Measurements from ENCODE around the gene TSPYL1.
A peak's percentile ranks its signal among the peaks of the same experiment; 100 is the strongest.

TSPYL1 gene

DNA sequence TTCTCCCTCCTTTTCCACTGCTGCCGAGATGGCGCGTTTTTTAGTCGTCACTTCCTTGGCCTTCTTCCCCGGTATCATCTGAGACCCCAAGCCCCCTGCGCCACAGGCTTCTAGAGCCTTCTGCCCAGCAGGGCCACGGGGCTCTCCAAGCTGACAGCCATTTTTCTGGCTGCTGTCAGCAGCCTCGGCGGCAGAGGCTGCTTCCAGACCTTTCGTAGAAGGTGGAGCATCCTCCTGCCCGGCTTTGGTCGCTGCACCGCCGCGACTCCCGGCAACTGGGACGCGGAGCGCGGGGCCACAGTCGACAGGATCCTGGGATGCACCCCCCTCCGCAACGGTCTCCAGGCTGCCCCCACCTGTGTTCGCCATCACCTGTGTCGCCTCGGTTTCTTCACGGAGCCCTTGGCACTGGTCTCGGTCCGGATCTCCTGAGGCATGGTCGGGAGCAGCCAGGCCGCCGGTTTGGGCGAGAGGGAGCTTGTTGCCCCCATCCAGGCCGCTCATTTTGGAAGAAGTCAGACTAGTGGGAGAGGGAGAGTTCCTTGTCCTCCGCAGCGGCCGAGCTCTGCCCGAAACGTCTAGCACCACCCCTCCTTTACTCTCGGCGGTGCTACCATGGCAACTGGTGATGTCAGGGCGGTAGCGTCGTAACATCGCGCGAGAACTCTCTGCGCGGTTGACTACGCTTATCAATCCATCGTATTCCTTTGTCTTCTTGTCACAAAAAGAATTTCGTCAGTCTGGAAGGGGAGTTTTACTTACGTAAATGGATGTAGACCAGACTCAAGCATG, 26.0 kb downstream of the TSPYL1 start, which contains the start of gene TSPYL4 (continued):
- TF ChIP-seq, protein P1, sequence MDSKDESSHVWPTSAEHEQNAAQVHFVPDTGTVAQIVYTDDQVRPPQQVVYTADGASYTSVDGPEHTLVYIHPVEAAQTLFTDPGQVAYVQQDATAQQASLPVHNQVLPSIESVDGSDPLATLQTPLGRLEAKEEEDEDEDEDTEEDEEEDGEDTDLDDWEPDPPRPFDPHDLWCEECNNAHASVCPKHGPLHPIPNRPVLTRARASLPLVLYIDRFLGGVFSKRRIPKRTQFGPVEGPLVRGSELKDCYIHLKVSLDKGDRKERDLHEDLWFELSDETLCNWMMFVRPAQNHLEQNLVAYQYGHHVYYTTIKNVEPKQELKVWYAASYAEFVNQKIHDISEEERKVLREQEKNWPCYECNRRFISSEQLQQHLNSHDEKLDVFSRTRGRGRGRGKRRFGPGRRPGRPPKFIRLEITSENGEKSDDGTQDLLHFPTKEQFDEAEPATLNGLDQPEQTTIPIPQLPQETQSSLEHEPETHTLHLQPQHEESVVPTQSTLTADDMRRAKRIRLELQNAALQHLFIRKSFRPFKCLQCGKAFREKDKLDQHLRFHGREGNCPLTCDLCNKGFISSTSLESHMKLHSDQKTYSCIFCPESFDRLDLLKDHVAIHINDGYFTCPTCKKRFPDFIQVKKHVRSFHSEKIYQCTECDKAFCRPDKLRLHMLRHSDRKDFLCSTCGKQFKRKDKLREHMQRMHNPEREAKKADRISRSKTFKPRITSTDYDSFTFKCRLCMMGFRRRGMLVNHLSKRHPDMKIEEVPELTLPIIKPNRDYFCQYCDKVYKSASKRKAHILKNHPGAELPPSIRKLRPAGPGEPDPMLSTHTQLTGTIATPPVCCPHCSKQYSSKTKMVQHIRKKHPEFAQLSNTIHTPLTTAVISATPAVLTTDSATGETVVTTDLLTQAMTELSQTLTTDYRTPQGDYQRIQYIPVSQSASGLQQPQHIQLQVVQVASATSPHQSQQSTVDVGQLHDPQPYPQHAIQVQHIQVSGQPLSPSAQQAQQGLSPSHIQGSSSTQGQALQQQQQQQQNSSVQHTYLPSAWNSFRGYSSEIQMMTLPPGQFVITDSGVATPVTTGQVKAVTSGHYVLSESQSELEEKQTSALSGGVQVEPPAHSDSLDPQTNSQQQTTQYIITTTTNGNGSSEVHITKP (tag by site-specific recombination; IDR thresholded peaks at IDR 0.05) = 0 out of 2 replicates have a peak, but pooled peaks have one; percentile 41
- TF ChIP-seq ZNF76 (tag by site-specific recombination; IDR thresholded peaks at IDR 0.05; ENCODE audit: borderline replicate concordance, low read depth) = peak; percentile 51; the same call in 1 of the 2 replicates
- TF ChIP-seq KLF8 (tag by site-specific recombination; IDR thresholded peaks at IDR 0.05) = peak; percentile 53
- TF ChIP-seq, protein P2, sequence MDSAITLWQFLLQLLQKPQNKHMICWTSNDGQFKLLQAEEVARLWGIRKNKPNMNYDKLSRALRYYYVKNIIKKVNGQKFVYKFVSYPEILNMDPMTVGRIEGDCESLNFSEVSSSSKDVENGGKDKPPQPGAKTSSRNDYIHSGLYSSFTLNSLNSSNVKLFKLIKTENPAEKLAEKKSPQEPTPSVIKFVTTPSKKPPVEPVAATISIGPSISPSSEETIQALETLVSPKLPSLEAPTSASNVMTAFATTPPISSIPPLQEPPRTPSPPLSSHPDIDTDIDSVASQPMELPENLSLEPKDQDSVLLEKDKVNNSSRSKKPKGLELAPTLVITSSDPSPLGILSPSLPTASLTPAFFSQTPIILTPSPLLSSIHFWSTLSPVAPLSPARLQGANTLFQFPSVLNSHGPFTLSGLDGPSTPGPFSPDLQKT (IDR thresholded peaks at IDR 0.05; ENCODE audit: borderline replicate concordance, low read depth, low read length) = no peak
- TF ChIP-seq, protein P3, sequence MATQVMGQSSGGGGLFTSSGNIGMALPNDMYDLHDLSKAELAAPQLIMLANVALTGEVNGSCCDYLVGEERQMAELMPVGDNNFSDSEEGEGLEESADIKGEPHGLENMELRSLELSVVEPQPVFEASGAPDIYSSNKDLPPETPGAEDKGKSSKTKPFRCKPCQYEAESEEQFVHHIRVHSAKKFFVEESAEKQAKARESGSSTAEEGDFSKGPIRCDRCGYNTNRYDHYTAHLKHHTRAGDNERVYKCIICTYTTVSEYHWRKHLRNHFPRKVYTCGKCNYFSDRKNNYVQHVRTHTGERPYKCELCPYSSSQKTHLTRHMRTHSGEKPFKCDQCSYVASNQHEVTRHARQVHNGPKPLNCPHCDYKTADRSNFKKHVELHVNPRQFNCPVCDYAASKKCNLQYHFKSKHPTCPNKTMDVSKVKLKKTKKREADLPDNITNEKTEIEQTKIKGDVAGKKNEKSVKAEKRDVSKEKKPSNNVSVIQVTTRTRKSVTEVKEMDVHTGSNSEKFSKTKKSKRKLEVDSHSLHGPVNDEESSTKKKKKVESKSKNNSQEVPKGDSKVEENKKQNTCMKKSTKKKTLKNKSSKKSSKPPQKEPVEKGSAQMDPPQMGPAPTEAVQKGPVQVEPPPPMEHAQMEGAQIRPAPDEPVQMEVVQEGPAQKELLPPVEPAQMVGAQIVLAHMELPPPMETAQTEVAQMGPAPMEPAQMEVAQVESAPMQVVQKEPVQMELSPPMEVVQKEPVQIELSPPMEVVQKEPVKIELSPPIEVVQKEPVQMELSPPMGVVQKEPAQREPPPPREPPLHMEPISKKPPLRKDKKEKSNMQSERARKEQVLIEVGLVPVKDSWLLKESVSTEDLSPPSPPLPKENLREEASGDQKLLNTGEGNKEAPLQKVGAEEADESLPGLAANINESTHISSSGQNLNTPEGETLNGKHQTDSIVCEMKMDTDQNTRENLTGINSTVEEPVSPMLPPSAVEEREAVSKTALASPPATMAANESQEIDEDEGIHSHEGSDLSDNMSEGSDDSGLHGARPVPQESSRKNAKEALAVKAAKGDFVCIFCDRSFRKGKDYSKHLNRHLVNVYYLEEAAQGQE (tag by site-specific recombination; IDR thresholded peaks at IDR 0.05) = 0 out of 2 replicates have a peak, but pooled peaks have one; percentile 22
- TF ChIP-seq ZNF324 (tag by site-specific recombination; IDR thresholded peaks at IDR 0.05) = no peak
- TF ChIP-seq ZNF426 (tag by site-specific recombination; IDR thresholded peaks at IDR 0.05) = no peak
- TF ChIP-seq ZNF610 (tag by site-specific recombination; IDR thresholded peaks at IDR 0.05; ENCODE audit: borderline replicate concordance) = no peak; the same call in 1 of the 2 replicates
- no peak for TF ChIP-seq ZNF19 (tag by site-specific recombination; IDR thresholded peaks at IDR 0.05; ENCODE audit: low read depth)
- TF ChIP-seq, protein P4, sequence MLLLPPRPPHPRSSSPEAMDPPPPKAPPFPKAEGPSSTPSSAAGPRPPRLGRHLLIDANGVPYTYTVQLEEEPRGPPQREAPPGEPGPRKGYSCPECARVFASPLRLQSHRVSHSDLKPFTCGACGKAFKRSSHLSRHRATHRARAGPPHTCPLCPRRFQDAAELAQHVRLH (tag by site-specific recombination; IDR thresholded peaks at IDR 0.05) = no peak
- no peak for TF ChIP-seq ZFHX2 (tag by site-specific recombination; conservative IDR thresholded peaks at IDR 0.05)
- TF ChIP-seq ZNF596 (tag by site-specific recombination; IDR thresholded peaks at IDR 0.05) = no peak
- TF ChIP-seq ZNF626 (tag by site-specific recombination; IDR thresholded peaks at IDR 0.05) = no peak
- TF ChIP-seq, protein P5, sequence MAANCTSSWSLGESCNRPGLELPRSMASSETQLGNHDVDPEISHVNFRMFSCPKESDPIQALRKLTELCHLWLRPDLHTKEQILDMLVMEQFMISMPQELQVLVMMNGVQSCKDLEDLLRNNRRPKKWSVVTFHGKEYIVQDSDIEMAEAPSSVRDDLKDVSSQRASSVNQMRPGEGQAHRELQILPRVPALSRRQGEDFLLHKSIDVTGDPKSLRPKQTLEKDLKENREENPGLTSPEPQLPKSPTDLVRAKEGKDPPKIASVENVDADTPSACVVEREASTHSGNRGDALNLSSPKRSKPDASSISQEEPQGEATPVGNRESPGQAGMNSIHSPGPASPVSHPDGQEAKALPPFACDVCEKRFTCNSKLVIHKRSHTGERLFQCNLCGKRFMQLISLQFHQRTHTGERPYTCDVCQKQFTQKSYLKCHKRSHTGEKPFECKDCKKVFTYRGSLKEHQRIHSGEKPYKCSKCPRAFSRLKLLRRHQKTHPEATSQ (tag by site-specific recombination; IDR thresholded peaks at IDR 0.05) = no peak
- no peak for TF ChIP-seq ZNF140 (tag by site-specific recombination; IDR thresholded peaks at IDR 0.05)
- TF ChIP-seq ZBTB8A (tag by site-specific recombination; IDR thresholded peaks at IDR 0.05) = peak; percentile 19; the same call in 1 of the 2 replicates
- TF ChIP-seq FEZF1 (tag by site-specific recombination; IDR thresholded peaks at IDR 0.05) = no peak
- TF ChIP-seq, protein P6, sequence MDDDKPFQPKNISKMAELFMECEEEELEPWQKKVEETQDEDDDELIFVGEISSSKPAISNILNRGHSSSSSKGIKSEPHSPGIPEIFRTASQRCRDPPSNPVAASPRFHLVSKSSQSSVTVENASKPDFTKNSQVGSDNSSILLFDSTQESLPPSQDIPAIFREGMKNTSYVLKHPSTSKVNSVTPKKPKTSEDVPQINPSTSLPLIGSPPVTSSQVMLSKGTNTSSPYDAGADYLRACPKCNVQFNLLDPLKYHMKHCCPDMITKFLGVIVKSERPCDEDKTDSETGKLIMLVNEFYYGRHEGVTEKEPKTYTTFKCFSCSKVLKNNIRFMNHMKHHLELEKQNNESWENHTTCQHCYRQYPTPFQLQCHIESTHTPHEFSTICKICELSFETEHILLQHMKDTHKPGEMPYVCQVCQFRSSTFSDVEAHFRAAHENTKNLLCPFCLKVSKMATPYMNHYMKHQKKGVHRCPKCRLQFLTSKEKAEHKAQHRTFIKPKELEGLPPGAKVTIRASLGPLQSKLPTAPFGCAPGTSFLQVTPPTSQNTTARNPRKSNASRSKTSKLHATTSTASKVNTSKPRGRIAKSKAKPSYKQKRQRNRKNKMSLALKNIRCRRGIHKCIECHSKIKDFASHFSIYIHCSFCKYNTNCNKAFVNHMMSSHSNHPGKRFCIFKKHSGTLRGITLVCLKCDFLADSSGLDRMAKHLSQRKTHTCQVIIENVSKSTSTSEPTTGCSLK (tag by site-specific recombination; IDR thresholded peaks at IDR 0.05) = no peak
- TF ChIP-seq BCL11A (tag by site-specific recombination; IDR thresholded peaks at IDR 0.05; ENCODE audit: low read depth) = no peak
- TF ChIP-seq HOXA7 (CRISPR knock-in tag; IDR thresholded peaks at IDR 0.05; ENCODE audit: borderline replicate concordance) = no peak
- TF ChIP-seq ZNF521 (tag by site-specific recombination; IDR thresholded peaks at IDR 0.05) = no peak
- TF ChIP-seq OSR2 (tag by site-specific recombination; IDR thresholded peaks at IDR 0.05) = no peak; the same call in 1 of the 2 replicates
- TF ChIP-seq ZNF10 (tag by site-specific recombination; IDR thresholded peaks at IDR 0.05) = 0 out of 2 replicates have a peak, but pooled peaks have one; percentile 17
- no peak for TF ChIP-seq ZNF239 (tag by site-specific recombination; IDR thresholded peaks at IDR 0.05)
- TF ChIP-seq, protein P7, sequence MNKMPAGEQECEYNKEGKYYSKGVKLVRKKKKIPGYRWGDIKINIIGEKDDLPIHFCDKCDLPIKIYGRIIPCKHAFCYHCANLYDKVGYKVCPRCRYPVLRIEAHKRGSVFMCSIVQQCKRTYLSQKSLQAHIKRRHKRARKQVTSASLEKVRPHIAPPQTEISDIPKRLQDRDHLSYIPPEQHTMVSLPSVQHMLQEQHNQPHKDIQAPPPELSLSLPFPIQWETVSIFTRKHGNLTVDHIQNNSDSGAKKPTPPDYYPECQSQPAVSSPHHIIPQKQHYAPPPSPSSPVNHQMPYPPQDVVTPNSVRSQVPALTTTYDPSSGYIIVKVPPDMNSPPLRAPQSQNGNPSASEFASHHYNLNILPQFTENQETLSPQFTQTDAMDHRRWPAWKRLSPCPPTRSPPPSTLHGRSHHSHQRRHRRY (tag by site-specific recombination; IDR thresholded peaks at IDR 0.05) = no peak

Data from HEK293 (cell line).